Measurements from ENCODE around the gene MS4A7. TPM values are rescaled to one million over a fixed set of nuclear protein-coding genes. Genes with fewer than 3 reads are reported as not detected.

Gene MS4A7
- total and polyA plus RNA-seq, 2 donors (not counting 1 experiment from before 2014, with no cell fraction given) = not detected

- Histone ChIP-seq H3K79me2 (ENCODE audit: control insufficient read depth, insufficient read depth, low read length) (no peaks in the 10 kb centered on the region), H3K27ac (ENCODE audit: insufficient read depth, low read length) (no peak overlapping the region)
- no peak for TF ChIP-seq EZH2 (IDR thresholded peaks at IDR 0.05; ENCODE audit: low read length, missing control alignments)
Observed at GRCh38 chr11:60336767-60337391, 41.5 kb upstream of the MS4A7 start.

DNA sequence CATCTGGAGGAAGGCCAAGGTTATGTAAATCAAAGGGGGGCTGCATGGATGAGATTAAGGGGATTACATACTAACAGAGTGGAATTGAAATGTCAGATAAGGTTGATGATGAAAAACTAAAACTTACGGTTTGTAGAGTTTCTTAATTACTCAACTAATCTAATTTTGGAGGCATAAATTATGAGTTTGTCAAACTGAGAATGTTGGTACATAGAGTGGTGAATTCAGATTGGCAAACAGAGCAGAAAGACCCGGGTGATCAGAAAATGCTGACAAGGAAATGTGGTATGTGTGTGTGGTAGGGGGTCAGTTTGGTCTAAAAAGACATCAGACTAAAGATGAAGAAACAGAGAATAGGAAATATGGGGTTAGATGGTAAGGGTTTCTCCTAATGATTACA, 40.3 kb upstream of the MS4A7 start:
- Histone ChIP-seq H3K27me3 (ENCODE audit: control insufficient read depth, insufficient read depth, low read length) (no peaks in the 10 kb centered on the region), H3K79me2 (ENCODE audit: control insufficient read depth, insufficient read depth, low read length) (no peaks in the 10 kb centered on the region)
- TF ChIP-seq EZH2 (IDR thresholded peaks at IDR 0.05; ENCODE audit: low read length, missing control alignments) = no peak
- TF ChIP-seq CTCF (conservative IDR thresholded peaks at IDR 0.05 in 1 of 2, IDR thresholded peaks at IDR 0.05 in 1 of 2; ENCODE audit: low read depth in 1 of 2, low read length in 2 of 2) = no peak

More at GRCh38 chr11:60336767-60337391, 41.5 kb upstream of the MS4A7 start:
- no peaks in the 10 kb centered on the region for H3K27me3 ChIP-seq (ENCODE audit: control insufficient read depth, insufficient read depth, low read length)
- no peak overlapping the region for H3K4me2 ChIP-seq (ENCODE audit: extremely low read depth, insufficient read depth, low read length)
- DNase-seq (ENCODE audit: low read depth in 2 of 2) = no peak
- H3K9ac ChIP-seq (ENCODE audit: insufficient read depth, low read length) = no peak overlapping the region
- no peaks in the 10 kb centered on the region for H3K9me3 ChIP-seq (ENCODE audit: control insufficient read depth, insufficient read depth, low read depth, low read length)
- no peak overlapping the region for H3K4me3 ChIP-seq (replicated peaks in 1 of 4; ENCODE audit: control extremely low read depth in 1 of 4, insufficient read depth in 1 of 4, low read depth in 3 of 4, low read length in 4 of 4)
- no peak overlapping the region for H2AFZ ChIP-seq (ENCODE audit: low read length)
- no peaks in the 10 kb centered on the region for H4K20me1 ChIP-seq (ENCODE audit: control insufficient read depth, extremely low read depth, insufficient read depth, low read length)
- H3K36me3 ChIP-seq (ENCODE audit: control insufficient read depth, insufficient read depth, low read length) = no peaks in the 10 kb centered on the region
- H3K4me1 ChIP-seq (ENCODE audit: control insufficient read depth, extremely low read depth, insufficient read depth, low read length) = no peaks in the 10 kb centered on the region

DNA sequence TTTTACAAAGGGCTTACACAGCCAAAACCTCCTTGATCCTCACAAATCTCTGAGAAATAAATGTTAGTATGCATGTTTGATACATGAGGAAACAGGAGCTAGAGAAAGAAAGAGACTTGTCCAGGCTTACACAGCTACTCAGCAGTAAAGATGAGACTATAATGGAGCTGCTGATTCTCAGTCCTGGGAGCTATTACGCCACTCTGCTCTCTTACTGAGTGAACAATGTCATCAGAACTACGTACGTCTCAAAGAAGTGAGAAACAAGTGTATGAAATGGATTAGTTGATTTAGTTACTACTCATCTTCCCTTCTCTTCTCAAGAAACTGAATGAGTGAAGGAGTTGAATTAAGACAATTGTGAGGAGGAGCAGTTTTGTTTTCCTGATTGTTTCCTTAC, 39.0 kb upstream of the MS4A7 start:
- H3K79me2 ChIP-seq (ENCODE audit: control insufficient read depth, insufficient read depth, low read length) = no peaks in the 10 kb centered on the region
- H3K4me2 ChIP-seq (ENCODE audit: extremely low read depth, insufficient read depth, low read length) = no peak overlapping the region
- H3K4me3 ChIP-seq (replicated peaks in 1 of 4; ENCODE audit: control extremely low read depth in 1 of 4, insufficient read depth in 1 of 4, low read depth in 3 of 4, low read length in 4 of 4) = no peak overlapping the region

More for the DNA sequence above, 40.3 kb upstream of the MS4A7 start:
- H3K27ac ChIP-seq (ENCODE audit: insufficient read depth, low read length) = no peak overlapping the region
- no peak overlapping the region for H2AFZ ChIP-seq (ENCODE audit: low read length)
- H3K9me3 ChIP-seq (ENCODE audit: control insufficient read depth, insufficient read depth, low read depth, low read length) = no peaks in the 10 kb centered on the region
- H3K36me3 ChIP-seq (ENCODE audit: control insufficient read depth, insufficient read depth, low read length) = no peaks in the 10 kb centered on the region
- H3K4me1 ChIP-seq (ENCODE audit: control insufficient read depth, extremely low read depth, insufficient read depth, low read length) = no peaks in the 10 kb centered on the region
- no peak for DNase-seq (ENCODE audit: low read depth in 2 of 2)
- H3K4me2 ChIP-seq (ENCODE audit: extremely low read depth, insufficient read depth, low read length) = no peak overlapping the region
- H4K20me1 ChIP-seq (ENCODE audit: control insufficient read depth, extremely low read depth, insufficient read depth, low read length) = no peaks in the 10 kb centered on the region
- no peak overlapping the region for H3K9ac ChIP-seq (ENCODE audit: insufficient read depth, low read length)
- no peak overlapping the region for H3K4me3 ChIP-seq (replicated peaks in 1 of 4; ENCODE audit: control extremely low read depth in 1 of 4, insufficient read depth in 1 of 4, low read depth in 3 of 4, low read length in 4 of 4)

More for the DNA sequence above, 39.0 kb upstream of the MS4A7 start:
- H3K9ac ChIP-seq (ENCODE audit: insufficient read depth, low read length) = no peak overlapping the region
- no peaks in the 10 kb centered on the region for H3K27me3 ChIP-seq (ENCODE audit: control insufficient read depth, insufficient read depth, low read length)
- no peaks in the 10 kb centered on the region for H3K36me3 ChIP-seq (ENCODE audit: control insufficient read depth, insufficient read depth, low read length)
- no peak for DNase-seq (ENCODE audit: low read depth in 2 of 2)
- no peak overlapping the region for H2AFZ ChIP-seq (ENCODE audit: low read length)
- no peaks in the 10 kb centered on the region for H3K4me1 ChIP-seq (ENCODE audit: control insufficient read depth, extremely low read depth, insufficient read depth, low read length)
- H3K27ac ChIP-seq (ENCODE audit: insufficient read depth, low read length) = no peak overlapping the region
- no peaks in the 10 kb centered on the region for H3K9me3 ChIP-seq (ENCODE audit: control insufficient read depth, insufficient read depth, low read depth, low read length)
- no peak for TF ChIP-seq CTCF (conservative IDR thresholded peaks at IDR 0.05 in 1 of 2, IDR thresholded peaks at IDR 0.05 in 1 of 2; ENCODE audit: low read depth in 1 of 2, low read length in 2 of 2)
- no peak for TF ChIP-seq EZH2 (IDR thresholded peaks at IDR 0.05; ENCODE audit: low read length, missing control alignments)
- no peaks in the 10 kb centered on the region for H4K20me1 ChIP-seq (ENCODE audit: control insufficient read depth, extremely low read depth, insufficient read depth, low read length)
